B cell (primary cell): ENCODE measurements around the gene MAPK8IP2. TPM values are rescaled to one million over a fixed set of nuclear protein-coding genes. Genes with fewer than 3 reads are reported as not detected.

Experiments
- ATAC-seq: fragments of 200-7000 bp; cut with Tn5 transposase; one replicate; pipeline ENCODE4 v1.10.0; 2021; ENCODE audit warnings: low read depth, mild to moderate bottlenecking, moderate number of reproducible peaks, moderate library complexity
- CTCF ChIA-PET: fragments of 350-600 bp; sonication (Branson Sonifier 250); formaldehyde crosslinking; loops from one replicate; lab custom pipeline; 2021; ENCODE audit warnings: antibody characterized with exemption, inconsistent platforms; lab: Charles Lee
- POLR2A ChIA-PET: fragments of 350-600 bp; sonication (Branson Sonifier 250); formaldehyde crosslinking; loops from one replicate; lab custom pipeline; 2021; ENCODE audit warnings: antibody characterized with exemption; lab: Charles Lee
- DNase-seq: peaks from one replicate; pipeline ENCODE4 v3.0.0; 2013
- H2AFZ ChIP-seq: 2 replicates; pipeline ENCODE4 v1.6.1; 2012; ENCODE audit warnings: mild to moderate bottlenecking, low read depth, low read length; ENCODE audit not compliant: insufficient read depth, poor library complexity, severe bottlenecking
- H3K27ac ChIP-seq, 2 donors: 1 replicate in 1 of 2; 2 replicates in 1 of 2; pipeline ENCODE4 v1.5.1; 2012 to 2013; ENCODE audit warnings: low read length in 2 of 2, mild to moderate bottlenecking in 2 of 2, moderate library complexity in 1 of 2
- H3K27me3 ChIP-seq, 4 experiments: fragments of 200-600 bp in 1 of 4; sonication (generic) in 1 of 4; replicated peaks in 1 of 4; 1 replicate in 2 of 4; 2 replicates in 2 of 4; pipeline versions ENCODE4 v1.6.1 to v1.7.0; 2013 to 2016; ENCODE audit warnings: low read length in 3 of 4, mild to moderate bottlenecking in 2 of 4, mixed read lengths in 1 of 4, moderate library complexity in 1 of 4; ENCODE audit not compliant: insufficient read depth in 4 of 4, control insufficient read depth in 3 of 4; ENCODE audit errors: control extremely low read depth in 1 of 4
- H3K36me3 ChIP-seq, 2 experiments: replicated peaks in 1 of 2; 1 replicate in 1 of 2; 2 replicates in 1 of 2; pipeline versions ENCODE4 v1.6.1 to v1.7.1; 2013; ENCODE audit warnings: low read length in 1 of 2; ENCODE audit not compliant: insufficient read depth in 2 of 2, control insufficient read depth in 1 of 2; ENCODE audit errors: control extremely low read depth in 1 of 2, extremely low read depth in 1 of 2
- H3K4me1 ChIP-seq, 2 donors: fragments of 200-600 bp in 1 of 2; sonication (generic) in 1 of 2; 1 replicate in 1 of 2; 2 replicates in 1 of 2; pipeline versions ENCODE4 v1.5.1 to v1.6.1; 2013 to 2017; ENCODE audit warnings: low read length in 2 of 2; ENCODE audit not compliant: control insufficient read depth in 2 of 2, insufficient read depth in 2 of 2
- H3K4me2 ChIP-seq: replicated peaks from 2 replicates; pipeline ENCODE3; 2012; ENCODE audit warnings: mild to moderate bottlenecking, low read depth, low read length; ENCODE audit not compliant: poor library complexity, severe bottlenecking
- H3K4me3 ChIP-seq, 5 experiments: fragments of 200-600 bp in 1 of 5; sonication (generic) in 1 of 5; 1 replicate in 3 of 5; 2 replicates in 2 of 5; pipeline versions ENCODE4 v1.5.1 to v1.7.0; 2011 to 2016; ENCODE audit warnings: low read length in 4 of 5, mild to moderate bottlenecking in 4 of 5, low read depth in 2 of 5, control low read depth in 1 of 5, moderate library complexity in 1 of 5; ENCODE audit not compliant: insufficient read depth in 1 of 5; ENCODE audit errors: control extremely low read depth in 1 of 5, extremely low read depth in 1 of 5
- H3K79me2 ChIP-seq: fragments of 200-600 bp; sonication (generic); one replicate; pipeline ENCODE4 v1.6.0; 2016; ENCODE audit warnings: low read length; ENCODE audit not compliant: control insufficient read depth, insufficient read depth
- H3K9ac ChIP-seq: fragments of 200-600 bp; sonication (generic); 2 replicates; pipeline ENCODE4 v1.6.1; 2017; ENCODE audit warnings: mild to moderate bottlenecking, low read length, moderate library complexity
- H3K9me3 ChIP-seq, 3 donors: one replicate each; pipeline versions ENCODE4 v1.6.1 to v1.7.1; 2013; ENCODE audit warnings: low read length in 2 of 3; ENCODE audit not compliant: control insufficient read depth in 2 of 3, insufficient read depth in 1 of 3; ENCODE audit errors: control extremely low read depth in 1 of 3
- H4K20me1 ChIP-seq: 2 replicates; pipeline ENCODE4 v1.6.0; 2012; ENCODE audit warnings: mild to moderate bottlenecking, low read length; ENCODE audit not compliant: insufficient read depth, control insufficient read depth, poor library complexity, severe bottlenecking
- H3K27ac Mint-ChIP-seq: one replicate; pipeline ENCODE4 v1.8.0; 2021; ENCODE audit warnings: mixed read lengths
- H3K27me3 Mint-ChIP-seq: one replicate; pipeline ENCODE4 v1.8.0; 2021; ENCODE audit warnings: mixed read lengths
- H3K4me1 Mint-ChIP-seq: one replicate; pipeline ENCODE4 v1.8.0; 2021; ENCODE audit warnings: mixed read lengths
- H3K4me3 Mint-ChIP-seq: one replicate; pipeline ENCODE4 v1.8.0; 2021; ENCODE audit warnings: mixed read lengths
- H3K9me3 Mint-ChIP-seq: one replicate; pipeline ENCODE4 v1.8.0; 2022; ENCODE audit warnings: mixed read lengths; ENCODE audit not compliant: insufficient read depth
- EZH2 ChIP-seq: IDR thresholded peaks from 2 replicates; pipeline ENCODE4 v1.6.1; 2012; ENCODE audit warnings: borderline replicate concordance, low read depth, mild to moderate bottlenecking, moderate library complexity, low read length; ENCODE audit not compliant: insufficient read depth, poor library complexity, severe bottlenecking
- WGBS: methylation state at CpG from one replicate; pipeline ENCODE4 v1.1.5; 2013; ENCODE audit warnings: missing lambda C conversion rate; ENCODE audit not compliant: insufficient coverage; 5-methylcytosine and 5-hydroxymethylcytosine counted together
- intact Hi-C: fragments of 100-400 bp; cut with micrococcal nuclease; formaldehyde crosslinking; loops from one replicate; pipeline ENCODE4 v1.10.0; 2022
- polyA plus RNA-seq: library from polyadenylated mRNA; depleted of rRNA; stranded (reverse); fragments of >200 nt; gene quantifications from 2 replicates; pipeline ENCODE4 v1.2.3, GENCODE V29; 2012
- total RNA-seq, 2 donors: library from RNA; stranded (reverse); fragments of 120-200 nt in 1 of 2; gene quantifications; 1 replicate in 1 of 2; 2 replicates in 1 of 2; pipeline versions ENCODE4 v1.2.3 to v1.2.4, GENCODE V29; 2013 to 2022
- TF ChIP-seq, protein P1 (sequence below): fragments of 200-600 bp; IDR thresholded peaks from one replicate; pipeline ENCODE4 v1.8.0; 2022; ENCODE audit warnings: antibody characterized with exemption, mild to moderate bottlenecking

MAPK8IP2 gene
- total and polyA plus RNA-seq, 2 donors (not counting 1 experiment from before 2014, with no cell fraction given): 0.19 to 0.39 TPM

DNA sequence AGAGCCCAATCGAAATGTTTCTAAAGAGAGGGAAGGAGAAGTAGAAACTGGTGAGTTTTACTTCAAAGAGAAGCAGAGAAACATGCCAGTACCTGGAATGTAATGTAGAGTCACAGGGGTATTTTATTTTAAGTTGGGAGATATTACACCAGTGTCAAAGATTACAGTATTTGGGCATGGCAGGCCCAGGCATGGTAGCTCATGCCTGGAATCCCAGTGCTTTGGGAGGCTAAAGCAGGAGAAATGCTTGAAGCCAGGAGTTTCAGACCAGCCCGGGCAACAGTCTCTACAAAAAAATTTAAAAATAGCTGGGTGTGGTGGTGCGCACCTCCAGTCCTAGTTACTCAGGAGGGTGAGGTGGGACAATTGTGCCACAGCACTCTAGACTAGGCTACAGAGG lies 40.6 kb upstream of the MAPK8IP2 start:
- no peak for TF ChIP-seq EZH2
- TF ChIP-seq, protein P1, sequence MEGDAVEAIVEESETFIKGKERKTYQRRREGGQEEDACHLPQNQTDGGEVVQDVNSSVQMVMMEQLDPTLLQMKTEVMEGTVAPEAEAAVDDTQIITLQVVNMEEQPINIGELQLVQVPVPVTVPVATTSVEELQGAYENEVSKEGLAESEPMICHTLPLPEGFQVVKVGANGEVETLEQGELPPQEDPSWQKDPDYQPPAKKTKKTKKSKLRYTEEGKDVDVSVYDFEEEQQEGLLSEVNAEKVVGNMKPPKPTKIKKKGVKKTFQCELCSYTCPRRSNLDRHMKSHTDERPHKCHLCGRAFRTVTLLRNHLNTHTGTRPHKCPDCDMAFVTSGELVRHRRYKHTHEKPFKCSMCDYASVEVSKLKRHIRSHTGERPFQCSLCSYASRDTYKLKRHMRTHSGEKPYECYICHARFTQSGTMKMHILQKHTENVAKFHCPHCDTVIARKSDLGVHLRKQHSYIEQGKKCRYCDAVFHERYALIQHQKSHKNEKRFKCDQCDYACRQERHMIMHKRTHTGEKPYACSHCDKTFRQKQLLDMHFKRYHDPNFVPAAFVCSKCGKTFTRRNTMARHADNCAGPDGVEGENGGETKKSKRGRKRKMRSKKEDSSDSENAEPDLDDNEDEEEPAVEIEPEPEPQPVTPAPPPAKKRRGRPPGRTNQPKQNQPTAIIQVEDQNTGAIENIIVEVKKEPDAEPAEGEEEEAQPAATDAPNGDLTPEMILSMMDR: no peak
- 78% methylated on average over 3 of the region's 3 CpGs for WGBS
- H3K4me1 ChIP-seq: peaks cover 5 to 9% of the 10 kb centered on the region in 2 donors
- POLR2A ChIA-PET: interaction anchor here (1.4 kb wide), 1 partner anchor 12 kb away, joined by 5 read pairs; no protein-coding TSS in a partner anchor
- H3K9ac ChIP-seq: no peak overlapping the region
- peaks cover 16% of the 10 kb centered on the region for H3K4me1 Mint-ChIP-seq
- intact Hi-C loops: no loop called here
- no peaks in the 10 kb centered on the region for H4K20me1 ChIP-seq
- no peak overlapping the region for H3K4me2 ChIP-seq
- no peaks in the 10 kb centered on the region for H3K36me3 ChIP-seq
- no peaks in the 10 kb centered on the region for H3K9me3 ChIP-seq
- DNase-seq: no peak
- H3K27ac ChIP-seq: no peak overlapping the region
- H3K27me3 ChIP-seq: no peaks in the 10 kb centered on the region
- H3K27ac Mint-ChIP-seq: no peak overlapping the region
- CTCF ChIA-PET: interaction anchor here (1.0 to 2.7 kb wide), 5 partner anchors 12 to 62 kb away, joined by 3 to 13 read pairs (median 5); partner anchors contain the start of gene SCO2
- H3K4me3 ChIP-seq: no peak overlapping the region
- no peaks in the 10 kb centered on the region for H3K79me2 ChIP-seq
- H2AFZ ChIP-seq: no peak overlapping the region
- H3K27me3 Mint-ChIP-seq: no peaks in the 10 kb centered on the region
- no peak overlapping the region for H3K4me3 Mint-ChIP-seq
- no peaks in the 10 kb centered on the region for H3K9me3 Mint-ChIP-seq
- ATAC-seq: no peak
